Liver (tissue), 9 donors: ENCODE measurements around the gene ALDH7A1. TPM values are rescaled to one million over a fixed set of nuclear protein-coding genes. Genes with fewer than 3 reads are reported as not detected.

Experiments used
- DNase-seq: peaks from one replicate; pipeline ENCODE4 v3.0.0-alpha.2; 2017; ENCODE audit warnings: low spot score
- H3K27ac ChIP-seq, 2 donors: one replicate each; pipeline ENCODE4 v1.7.0; 2013; ENCODE audit warnings: inconsistent platforms in 2 of 2, low read length in 2 of 2, control low read depth in 1 of 2, low read depth in 1 of 2, mild to moderate bottlenecking in 1 of 2
- H3K27me3 ChIP-seq, 4 donors: one replicate each; pipeline versions ENCODE4 v1.6.1 to v1.7.0; 2013; ENCODE audit warnings: low read length in 3 of 4, inconsistent platforms in 1 of 4, mild to moderate bottlenecking in 1 of 4, moderate library complexity in 1 of 4; ENCODE audit not compliant: control insufficient read depth in 4 of 4, insufficient read depth in 4 of 4
- H3K36me3 ChIP-seq, 4 donors: one replicate each; pipeline versions ENCODE4 v1.6.1 to v1.7.0; 2013; ENCODE audit warnings: low read length in 3 of 4, mild to moderate bottlenecking in 3 of 4, low read depth in 1 of 4, moderate library complexity in 1 of 4; ENCODE audit not compliant: control insufficient read depth in 4 of 4, insufficient read depth in 3 of 4
- H3K4me1 ChIP-seq, 4 donors: one replicate each; pipeline versions ENCODE4 v1.6.1 to v1.7.0; 2013; ENCODE audit warnings: low read length in 3 of 4, mild to moderate bottlenecking in 3 of 4, moderate library complexity in 1 of 4; ENCODE audit not compliant: control insufficient read depth in 4 of 4, insufficient read depth in 4 of 4
- H3K4me3 ChIP-seq, 3 donors: one replicate each; pipeline versions ENCODE4 v1.6.1 to v1.7.0; 2013; ENCODE audit warnings: low read length in 3 of 3, control low read depth in 1 of 3, low read depth in 1 of 3, mild to moderate bottlenecking in 1 of 3
- H3K9ac ChIP-seq, 2 donors: one replicate each; pipeline ENCODE4 v1.7.0; 2013; ENCODE audit warnings: low read length in 2 of 2, mild to moderate bottlenecking in 2 of 2, moderate library complexity in 2 of 2, control low read depth in 1 of 2, low read depth in 1 of 2
- H3K9me3 ChIP-seq, 4 donors: one replicate each; pipeline versions ENCODE4 v1.6.1 to v1.7.0; 2013; ENCODE audit warnings: low read length in 3 of 4; ENCODE audit not compliant: control insufficient read depth in 4 of 4
- EGR1 ChIP-seq, 2 donors: IDR thresholded peaks; 2 replicates each; pipeline ENCODE4 v1.6.1; 2016 to 2018; ENCODE audit warnings: antibody characterized with exemption in 2 of 2, low read depth in 2 of 2
- FOXA2 ChIP-seq: IDR thresholded peaks from 2 replicates; pipeline ENCODE4 v1.6.1; 2016; ENCODE audit warnings: antibody characterized with exemption
- HNF4A ChIP-seq, 2 donors: conservative IDR thresholded peaks; 2 replicates each; pipeline ENCODE4 v1.6.1; 2016; ENCODE audit warnings: antibody characterized with exemption in 2 of 2, mild to moderate bottlenecking in 2 of 2
- JUND ChIP-seq, 2 donors: IDR thresholded peaks; 2 replicates each; pipeline ENCODE4 v1.6.1; 2016; ENCODE audit warnings: antibody characterized with exemption in 2 of 2
- NR2F2 ChIP-seq: IDR thresholded peaks from 2 replicates; pipeline ENCODE4 v1.6.1; 2016; ENCODE audit warnings: antibody characterized with exemption
- RAD21 ChIP-seq, 2 donors: IDR thresholded peaks; 2 replicates each; pipeline ENCODE4 v1.6.1; 2016; ENCODE audit warnings: antibody characterized with exemption in 2 of 2, mild to moderate bottlenecking in 2 of 2
- RXRA ChIP-seq, 2 donors: IDR thresholded peaks; 2 replicates each; pipeline ENCODE4 v1.6.1; 2017 to 2018; ENCODE audit warnings: antibody characterized with exemption in 2 of 2, mild to moderate bottlenecking in 1 of 2
- YY1 ChIP-seq: IDR thresholded peaks from 2 replicates; pipeline ENCODE4 v1.6.1; 2016; ENCODE audit warnings: antibody characterized with exemption, mild to moderate bottlenecking
- WGBS: extraction: QIAGEN DNeasy Blood & Tissue Kit; methylation state at CpG from one replicate; pipeline ENCODE4 v1.1.7; 2013; 5-methylcytosine and 5-hydroxymethylcytosine counted together
- polyA plus RNA-seq, 2 donors: library from polyadenylated mRNA; stranded (reverse) in 1 of 2; unstranded in 1 of 2; fragments of 200-250 nt in 1 of 2; fragments of >200 nt in 1 of 2; fragmentation: Nextera tagmentation in 1 of 2; extraction: Ambion mirVana in 1 of 2; gene quantifications; one replicate each; pipeline versions ENCODE4 v1.2.1 to v1.2.3, GENCODE V29; 2013 to 2015
- total RNA-seq, 2 donors: library from RNA; depleted of rRNA; stranded (reverse); fragments of >200 nt; gene quantifications; one replicate each; pipeline ENCODE4 v1.2.3, GENCODE V29; 2014
- TF ChIP-seq, protein P1 (sequence below): fragments of 150-350 bp; IDR thresholded peaks from 2 replicates; pipeline ENCODE4 v1.5.1; 2017; ENCODE audit warnings: improper control_type of control experiment, low read depth, low read length; ENCODE audit not compliant: missing input control
- TF ChIP-seq, protein P2 (sequence below): IDR thresholded peaks from 2 replicates; pipeline ENCODE4 v1.6.1; 2016; ENCODE audit warnings: antibody characterized with exemption
- TF ChIP-seq, protein P3 (sequence below): IDR thresholded peaks from 2 replicates; pipeline ENCODE4 v1.6.1; 2016; ENCODE audit warnings: antibody characterized with exemption
- TF ChIP-seq, protein P4 (sequence below): IDR thresholded peaks from 2 replicates; pipeline ENCODE4 v1.6.1; 2016; ENCODE audit warnings: antibody characterized with exemption
- TF ChIP-seq, protein P5 (sequence below): IDR thresholded peaks from 2 replicates; pipeline ENCODE4 v1.6.1; 2016; ENCODE audit warnings: antibody characterized with exemption, mild to moderate bottlenecking
- donor health status: healthy.
- donor health status: healthy.
- donor health status: healthy.
- donor health status: healthy.
- donor health status: healthy.

The ALDH7A1 gene
- total and polyA plus RNA-seq, 4 donors = 47.7 to 86.9 (median 58.4) TPM

DNA sequence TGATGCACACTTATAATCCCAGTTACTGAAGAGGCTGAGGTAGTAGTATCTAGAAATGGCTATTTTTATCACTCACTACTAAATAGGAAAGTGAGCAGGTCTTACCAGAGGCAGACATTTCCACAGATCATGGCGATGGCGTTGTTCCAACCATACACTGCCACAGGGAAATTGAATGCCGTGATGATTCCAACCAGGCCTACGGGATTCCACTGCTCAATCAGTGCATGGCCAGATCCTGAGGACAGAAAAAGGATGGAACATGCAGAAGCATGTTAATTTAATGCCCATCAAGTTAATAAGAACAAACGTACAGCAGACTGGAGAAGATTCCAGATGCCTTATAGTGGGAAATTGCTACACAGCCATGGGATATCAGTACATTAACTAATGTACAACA is 18.0 kb downstream of the ALDH7A1 start:
- H3K9ac ChIP-seq = no peak overlapping the region
- peaks cover 4 to 49% (median 33%) of the 10 kb centered on the region in 4 donors for H3K36me3 ChIP-seq
- WGBS = 93% methylated on average over 5 of the region's 5 CpGs
- H3K4me1 ChIP-seq = peaks cover 0 to 5% (median 0%) of the 10 kb centered on the region in 4 donors
- no peak for TF ChIP-seq HNF4A (conservative IDR thresholded peaks at IDR 0.05)
- TF ChIP-seq YY1 = no peak
- TF ChIP-seq FOXA2 = no peak
- TF ChIP-seq RXRA (IDR thresholded peaks at IDR 0.05) = no peak
- no peak for TF ChIP-seq NR2F2
- TF ChIP-seq, protein P1, sequence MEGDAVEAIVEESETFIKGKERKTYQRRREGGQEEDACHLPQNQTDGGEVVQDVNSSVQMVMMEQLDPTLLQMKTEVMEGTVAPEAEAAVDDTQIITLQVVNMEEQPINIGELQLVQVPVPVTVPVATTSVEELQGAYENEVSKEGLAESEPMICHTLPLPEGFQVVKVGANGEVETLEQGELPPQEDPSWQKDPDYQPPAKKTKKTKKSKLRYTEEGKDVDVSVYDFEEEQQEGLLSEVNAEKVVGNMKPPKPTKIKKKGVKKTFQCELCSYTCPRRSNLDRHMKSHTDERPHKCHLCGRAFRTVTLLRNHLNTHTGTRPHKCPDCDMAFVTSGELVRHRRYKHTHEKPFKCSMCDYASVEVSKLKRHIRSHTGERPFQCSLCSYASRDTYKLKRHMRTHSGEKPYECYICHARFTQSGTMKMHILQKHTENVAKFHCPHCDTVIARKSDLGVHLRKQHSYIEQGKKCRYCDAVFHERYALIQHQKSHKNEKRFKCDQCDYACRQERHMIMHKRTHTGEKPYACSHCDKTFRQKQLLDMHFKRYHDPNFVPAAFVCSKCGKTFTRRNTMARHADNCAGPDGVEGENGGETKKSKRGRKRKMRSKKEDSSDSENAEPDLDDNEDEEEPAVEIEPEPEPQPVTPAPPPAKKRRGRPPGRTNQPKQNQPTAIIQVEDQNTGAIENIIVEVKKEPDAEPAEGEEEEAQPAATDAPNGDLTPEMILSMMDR = no peak
- TF ChIP-seq EGR1 (IDR thresholded peaks at IDR 0.05; ENCODE audit: low read depth in 2 of 2) = no peak
- TF ChIP-seq, protein P2, sequence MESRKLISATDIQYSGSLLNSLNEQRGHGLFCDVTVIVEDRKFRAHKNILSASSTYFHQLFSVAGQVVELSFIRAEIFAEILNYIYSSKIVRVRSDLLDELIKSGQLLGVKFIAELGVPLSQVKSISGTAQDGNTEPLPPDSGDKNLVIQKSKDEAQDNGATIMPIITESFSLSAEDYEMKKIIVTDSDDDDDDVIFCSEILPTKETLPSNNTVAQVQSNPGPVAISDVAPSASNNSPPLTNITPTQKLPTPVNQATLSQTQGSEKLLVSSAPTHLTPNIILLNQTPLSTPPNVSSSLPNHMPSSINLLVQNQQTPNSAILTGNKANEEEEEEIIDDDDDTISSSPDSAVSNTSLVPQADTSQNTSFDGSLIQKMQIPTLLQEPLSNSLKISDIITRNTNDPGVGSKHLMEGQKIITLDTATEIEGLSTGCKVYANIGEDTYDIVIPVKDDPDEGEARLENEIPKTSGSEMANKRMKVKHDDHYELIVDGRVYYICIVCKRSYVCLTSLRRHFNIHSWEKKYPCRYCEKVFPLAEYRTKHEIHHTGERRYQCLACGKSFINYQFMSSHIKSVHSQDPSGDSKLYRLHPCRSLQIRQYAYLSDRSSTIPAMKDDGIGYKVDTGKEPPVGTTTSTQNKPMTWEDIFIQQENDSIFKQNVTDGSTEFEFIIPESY = no peak
- TF ChIP-seq, protein P3, sequence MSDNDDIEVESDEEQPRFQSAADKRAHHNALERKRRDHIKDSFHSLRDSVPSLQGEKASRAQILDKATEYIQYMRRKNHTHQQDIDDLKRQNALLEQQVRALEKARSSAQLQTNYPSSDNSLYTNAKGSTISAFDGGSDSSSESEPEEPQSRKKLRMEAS = no peak
- H3K27me3 ChIP-seq = no peaks in the 10 kb centered on the region
- H3K4me3 ChIP-seq = no peak overlapping the region
- H3K27ac ChIP-seq = no peak overlapping the region
- no peaks in the 10 kb centered on the region for H3K9me3 ChIP-seq
- DNase-seq = no peak

DNA sequence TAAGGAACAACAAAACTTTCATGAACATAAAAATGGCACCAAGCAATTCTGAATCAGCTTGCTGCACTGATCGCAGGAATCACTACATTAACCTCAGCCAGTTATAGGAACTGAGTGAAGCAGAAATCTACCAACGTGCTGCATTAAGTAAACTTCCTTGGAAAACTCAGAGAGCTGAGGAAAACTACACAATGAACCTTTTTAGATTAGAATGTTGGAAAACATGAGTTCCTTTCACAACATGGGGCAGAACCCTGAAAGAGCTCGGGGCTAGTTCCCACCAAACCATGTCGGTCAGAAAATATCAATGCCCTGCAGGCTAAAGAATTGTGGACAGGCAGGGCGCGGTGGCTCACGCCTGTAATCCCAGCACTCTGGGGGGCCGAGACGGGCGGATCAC is 19.4 kb downstream of the ALDH7A1 start:
- no peak overlapping the region for H3K9ac ChIP-seq
- no peak overlapping the region for H3K27ac ChIP-seq
- TF ChIP-seq, protein P4, sequence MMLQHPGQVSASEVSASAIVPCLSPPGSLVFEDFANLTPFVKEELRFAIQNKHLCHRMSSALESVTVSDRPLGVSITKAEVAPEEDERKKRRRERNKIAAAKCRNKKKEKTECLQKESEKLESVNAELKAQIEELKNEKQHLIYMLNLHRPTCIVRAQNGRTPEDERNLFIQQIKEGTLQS = no peak
- TF ChIP-seq RAD21 (IDR thresholded peaks at IDR 0.05) = no peak
- TF ChIP-seq HNF4A (conservative IDR thresholded peaks at IDR 0.05) = no peak
- TF ChIP-seq, protein P3 = no peak
- TF ChIP-seq JUND (IDR thresholded peaks at IDR 0.05) = no peak
- TF ChIP-seq EGR1 (IDR thresholded peaks at IDR 0.05; ENCODE audit: low read depth in 2 of 2) = no peak
- TF ChIP-seq, protein P5, sequence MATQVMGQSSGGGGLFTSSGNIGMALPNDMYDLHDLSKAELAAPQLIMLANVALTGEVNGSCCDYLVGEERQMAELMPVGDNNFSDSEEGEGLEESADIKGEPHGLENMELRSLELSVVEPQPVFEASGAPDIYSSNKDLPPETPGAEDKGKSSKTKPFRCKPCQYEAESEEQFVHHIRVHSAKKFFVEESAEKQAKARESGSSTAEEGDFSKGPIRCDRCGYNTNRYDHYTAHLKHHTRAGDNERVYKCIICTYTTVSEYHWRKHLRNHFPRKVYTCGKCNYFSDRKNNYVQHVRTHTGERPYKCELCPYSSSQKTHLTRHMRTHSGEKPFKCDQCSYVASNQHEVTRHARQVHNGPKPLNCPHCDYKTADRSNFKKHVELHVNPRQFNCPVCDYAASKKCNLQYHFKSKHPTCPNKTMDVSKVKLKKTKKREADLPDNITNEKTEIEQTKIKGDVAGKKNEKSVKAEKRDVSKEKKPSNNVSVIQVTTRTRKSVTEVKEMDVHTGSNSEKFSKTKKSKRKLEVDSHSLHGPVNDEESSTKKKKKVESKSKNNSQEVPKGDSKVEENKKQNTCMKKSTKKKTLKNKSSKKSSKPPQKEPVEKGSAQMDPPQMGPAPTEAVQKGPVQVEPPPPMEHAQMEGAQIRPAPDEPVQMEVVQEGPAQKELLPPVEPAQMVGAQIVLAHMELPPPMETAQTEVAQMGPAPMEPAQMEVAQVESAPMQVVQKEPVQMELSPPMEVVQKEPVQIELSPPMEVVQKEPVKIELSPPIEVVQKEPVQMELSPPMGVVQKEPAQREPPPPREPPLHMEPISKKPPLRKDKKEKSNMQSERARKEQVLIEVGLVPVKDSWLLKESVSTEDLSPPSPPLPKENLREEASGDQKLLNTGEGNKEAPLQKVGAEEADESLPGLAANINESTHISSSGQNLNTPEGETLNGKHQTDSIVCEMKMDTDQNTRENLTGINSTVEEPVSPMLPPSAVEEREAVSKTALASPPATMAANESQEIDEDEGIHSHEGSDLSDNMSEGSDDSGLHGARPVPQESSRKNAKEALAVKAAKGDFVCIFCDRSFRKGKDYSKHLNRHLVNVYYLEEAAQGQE = no peak
- H3K4me1 ChIP-seq = peaks cover 0 to 5% (median 0%) of the 10 kb centered on the region in 4 donors
- H3K27me3 ChIP-seq = no peaks in the 10 kb centered on the region
- H3K36me3 ChIP-seq = peaks cover 2 to 41% (median 26%) of the 10 kb centered on the region in 4 donors
- DNase-seq = no peak
- H3K4me3 ChIP-seq = no peak overlapping the region
- 94% methylated on average over 10 of the region's 10 CpGs for WGBS
- H3K9me3 ChIP-seq = no peaks in the 10 kb centered on the region
